GM12878 (cell line): Measurements from ENCODE around the gene CHD1. TPM values are rescaled to one million over a fixed set of nuclear protein-coding genes. Genes with fewer than 3 reads are reported as not detected.

Experiments
- ATAC-seq: fragments of 200-7000 bp; cut with Tn5 transposase; 3 replicates; pipeline ENCODE4 v1.9.1; 2020; ENCODE audit warnings: mild to moderate bottlenecking, moderate library complexity
- BruUV-seq: library from RNA; stranded (reverse); fragments of 400-500 nt; replicated peaks from 2 replicates; lab custom pipeline; 2021; lab: Mats Ljungman, UMichigan
- CTCF ChIA-PET: fragments of 300-600 bp; sonication (Branson Sonifier 250); formaldehyde crosslinking; extraction: SDS; loops from one replicate; lab custom pipeline; 2021; ENCODE audit warnings: inconsistent platforms; lab: Yijun Ruan, JAX
- POLR2A ChIA-PET: fragments of 350-600 bp; formaldehyde crosslinking; extraction: SDS; loops from one replicate; lab custom pipeline; 2021; ENCODE audit warnings: inconsistent platforms; lab: Charles Lee
- RAD21 ChIA-PET: fragments of 300-600 bp; sonication (Branson Sonifier 250); formaldehyde crosslinking; loops from one replicate; lab custom pipeline; 2023; ENCODE audit warnings: antibody characterized with exemption; ENCODE audit not compliant: unreplicated experiment; lab: Charles Lee
- SMC1A ChIA-PET: fragments of 300-600 bp; sonication (Branson Sonifier 250); formaldehyde crosslinking; loops from one replicate; lab custom pipeline; 2023; ENCODE audit not compliant: unreplicated experiment, uncharacterized antibody; lab: Charles Lee
- DNase-seq: peaks from one replicate; pipeline ENCODE4 v3.0.0-alpha.2; 2011; ENCODE audit warnings: low read depth, low spot score
- FAIRE-seq: peaks from 3 replicates; lab custom pipeline; 2011; peaks lifted over from hg19 to GRCh38; lab: Jason Lieb, UNC
- H2AFZ ChIP-seq: 2 replicates; pipeline ENCODE4 v1.6.0; 2011; ENCODE audit warnings: low read depth, low read length, control low read depth; ENCODE audit not compliant: control insufficient read depth
- H3K27ac ChIP-seq: 2 replicates; pipeline ENCODE4 v1.5.1; 2011; ENCODE audit warnings: control low read depth; ENCODE audit not compliant: control insufficient read depth, insufficient read depth
- H3K27me3 ChIP-seq, 2 experiments: replicated peaks in 1 of 2; 2 replicates each; pipeline versions ENCODE4 v1.6.0 to v1.6.1; 2011; ENCODE audit warnings: low read length in 1 of 2; ENCODE audit not compliant: control insufficient read depth in 2 of 2, insufficient read depth in 2 of 2
- H3K36me3 ChIP-seq, 2 experiments: 2 replicates each; pipeline ENCODE4 v1.5.1; 2011; ENCODE audit warnings: low read length in 1 of 2; ENCODE audit not compliant: control insufficient read depth in 2 of 2, insufficient read depth in 2 of 2
- H3K4me1 ChIP-seq: 2 replicates; pipeline ENCODE4 v1.6.1; 2011; ENCODE audit warnings: mild to moderate bottlenecking, low read length, moderate library complexity, mixed read lengths; ENCODE audit not compliant: control insufficient read depth, insufficient read depth
- H3K4me2 ChIP-seq: 2 replicates; pipeline ENCODE4 v1.6.0; 2011; ENCODE audit warnings: control low read depth; ENCODE audit not compliant: control insufficient read depth, insufficient read depth
- H3K4me3 ChIP-seq: fragments of 200-600 bp; sonication (generic); 2 replicates; pipeline ENCODE4 v1.5.1; 2016
- H3K79me2 ChIP-seq: 2 replicates; pipeline ENCODE4 v1.6.0; 2011; ENCODE audit warnings: low read length; ENCODE audit not compliant: control insufficient read depth, insufficient read depth
- H3K9ac ChIP-seq: 2 replicates; pipeline ENCODE4 v1.8.0; 2011; ENCODE audit warnings: low read length, control low read depth, mixed read lengths; ENCODE audit not compliant: control insufficient read depth, insufficient read depth
- H3K9me3 ChIP-seq: replicated peaks from 3 replicates; pipeline ENCODE4 v1.5.1; 2011; ENCODE audit warnings: mild to moderate bottlenecking, low read length; ENCODE audit not compliant: control insufficient read depth, insufficient read depth
- H4K20me1 ChIP-seq: 2 replicates; pipeline ENCODE4 v1.6.0; 2011; ENCODE audit not compliant: control insufficient read depth, insufficient read depth
- CBFB ChIP-seq: IDR thresholded peaks from 2 replicates; pipeline ENCODE4 v1.6.1; 2016; ENCODE audit warnings: antibody characterized with exemption, low read depth
- E2F4 ChIP-seq: IDR thresholded peaks from 2 replicates; pipeline ENCODE4 v1.6.1; 2012; ENCODE audit warnings: low read depth, low read length, improper control_type of control experiment
- JUNB ChIP-seq: IDR thresholded peaks from 2 replicates; pipeline ENCODE4 v1.6.1; 2016; ENCODE audit warnings: antibody characterized with exemption, mild to moderate bottlenecking
- KAT2A ChIP-seq: conservative IDR thresholded peaks from 2 replicates; pipeline ENCODE4 v1.6.1; 2011; ENCODE audit warnings: low read depth, low read length; ENCODE audit not compliant: control insufficient read depth
- KDM1A ChIP-seq: fragments of 200-600 bp; sonication (generic); IDR thresholded peaks from 2 replicates; pipeline ENCODE4 v1.6.1; 2016; ENCODE audit warnings: borderline replicate concordance
- PKNOX1 ChIP-seq: fragments of 450-650 bp; IDR thresholded peaks from 2 replicates; pipeline ENCODE4 v1.6.1; 2016; ENCODE audit warnings: mild to moderate bottlenecking
- RAD21 ChIP-seq: IDR thresholded peaks from 2 replicates; pipeline ENCODE4 v1.6.1; 2011; ENCODE audit warnings: mild to moderate bottlenecking, low read depth, low read length, moderate library complexity; ENCODE audit not compliant: insufficient read depth
- RELA ChIP-seq: fragments of 450-650 bp; IDR thresholded peaks from 2 replicates; pipeline ENCODE4 v1.8.0; 2014; ENCODE audit warnings: borderline replicate concordance; ENCODE audit not compliant: partially characterized antibody
- REST ChIP-seq: IDR thresholded peaks from 2 replicates; pipeline ENCODE4 v1.6.1; 2012; ENCODE audit warnings: mild to moderate bottlenecking, low read depth, low read length
- RFX5 ChIP-seq: IDR thresholded peaks from 2 replicates; pipeline ENCODE4 v1.6.1; 2011; ENCODE audit warnings: low read depth, low read length, improper control_type of control experiment
- SMARCA5 ChIP-seq: fragments of 450-650 bp; IDR thresholded peaks from 2 replicates; pipeline ENCODE4 v1.6.1; 2017; ENCODE audit warnings: mild to moderate bottlenecking
- SREBF2 ChIP-seq: IDR thresholded peaks from 2 replicates; pipeline ENCODE4 v1.6.1; 2012; ENCODE audit warnings: mild to moderate bottlenecking, low read length
- TAF1 ChIP-seq: IDR thresholded peaks from 2 replicates; pipeline ENCODE4 v1.6.1; 2011; ENCODE audit warnings: mild to moderate bottlenecking, low read depth, low read length, borderline replicate concordance
- ZNF274 ChIP-seq: IDR thresholded peaks from one replicate; pipeline ENCODE4 v1.8.0; 2011; ENCODE audit not compliant: insufficient read length, insufficient read depth
- WGBS: methylation state at CpG from one replicate; pipeline ENCODE4 v1.1.6; 2016; ENCODE audit warnings: low lambda C conversion rate; ENCODE audit not compliant: insufficient replicate concordance, insufficient coverage; ENCODE audit errors: missing lambda C conversion rate; 5-methylcytosine and 5-hydroxymethylcytosine counted together
- in situ Hi-C: fragments of 300-500 bp; cut with MboI; formaldehyde crosslinking; loops from 9 replicates; pipeline ENCODE4 v1.14.3; 2018; ENCODE audit warnings: mixed read lengths
- intact Hi-C: fragments of 100-400 bp; cut with micrococcal nuclease; formaldehyde crosslinking; loops from one replicate; pipeline ENCODE4 v1.14.2; 2022; ENCODE audit not compliant: unreplicated experiment
- polyA plus RNA-seq, 11 experiments: library from polyadenylated mRNA; depleted of rRNA in 4 of 11; unstranded in 6 of 11; stranded (reverse) in 5 of 11; fragments of >200 nt; fragmentation: Nextera tagmentation in 4 of 11; fragmentation: Illumina TruSeq in 1 of 11; extraction: Ambion mirVana in 4 of 11; extraction: Trizol in 1 of 11; gene quantifications; 1 replicate in 1 of 11; 2 replicates in 10 of 11; pipeline versions ENCODE4 v1.2.1 to v1.2.3, GENCODE V29; 2011 to 2016; ENCODE audit warnings: inconsistent platforms in 2 of 11, missing spikeins in 2 of 11, low read depth in 1 of 11
- total RNA-seq, 4 experiments: library from RNA; depleted of rRNA in 3 of 4; stranded (reverse); fragments of >200 nt in 3 of 4; fragmentation: Illumina TruSeq in 1 of 4; extraction: Trizol in 1 of 4; gene quantifications; 2 replicates each; pipeline versions ENCODE4 v1.2.1 to v1.2.3, GENCODE V29; 2013 to 2021
- TF ChIP-seq, protein P1 (sequence below): fragments of 450-650 bp; formaldehyde crosslinking; IDR thresholded peaks from 2 replicates; pipeline ENCODE4 v1.4.0; 2022; ENCODE audit warnings: mild to moderate bottlenecking, moderate library complexity

Gene CHD1
- total and polyA plus RNA-seq, 10 of the 15 experiments (the other 5 are each of a cell fraction or from before 2014, with no cell fraction given): 25.5 to 158 (median 50.5) TPM

GRCh38 chr5:98805070-98805469 is 123.7 kb downstream of the CHD1 start:
- Histone ChIP-seq H3K36me3 (no peaks in the 10 kb centered on the region), H3K4me3 (no peak overlapping the region), H3K79me2 (no peaks in the 10 kb centered on the region), H3K9me3 (peaks cover 2% of the 10 kb centered on the region; the same call in 1 of the 3 replicates), H2AFZ (no peak overlapping the region), H3K9ac (no peak overlapping the region), H3K27ac (no peak overlapping the region), H3K4me2 (no peak overlapping the region), H3K4me1 (no peaks in the 10 kb centered on the region), H4K20me1 (no peaks in the 10 kb centered on the region), H3K27me3 (no peaks in the 10 kb centered on the region)
- intact Hi-C loops (no loop called here), in situ Hi-C loops (no loop called here)
- ATAC-seq: no peak
- no TSS peak for BruUV-seq
- 0% methylated on average over 1 of the region's 1 CpG for WGBS
- ChIA-PET POLR2A (no interaction called here), SMC1A (no interaction called here), RAD21 (no interaction called here), CTCF (interaction anchor here (1.0 to 1.2 kb wide), 2 partner anchors 33 to 35 kb away, joined by 3 read pairs; no protein-coding TSS in a partner anchor)
- no peak for FAIRE-seq
- no peak for DNase-seq
- TF ChIP-seq PKNOX1 (no peak), JUNB (no peak), RFX5 (no peak), SREBF2 (no peak), RELA (no peak), SMARCA5 (no peak), E2F4 (no peak), TAF1 (no peak), ZNF274 (no peak), KAT2A (no peak), REST (no peak), RAD21 (no peak), CBFB (no peak), KDM1A (no peak)
- TF ChIP-seq, protein P1, sequence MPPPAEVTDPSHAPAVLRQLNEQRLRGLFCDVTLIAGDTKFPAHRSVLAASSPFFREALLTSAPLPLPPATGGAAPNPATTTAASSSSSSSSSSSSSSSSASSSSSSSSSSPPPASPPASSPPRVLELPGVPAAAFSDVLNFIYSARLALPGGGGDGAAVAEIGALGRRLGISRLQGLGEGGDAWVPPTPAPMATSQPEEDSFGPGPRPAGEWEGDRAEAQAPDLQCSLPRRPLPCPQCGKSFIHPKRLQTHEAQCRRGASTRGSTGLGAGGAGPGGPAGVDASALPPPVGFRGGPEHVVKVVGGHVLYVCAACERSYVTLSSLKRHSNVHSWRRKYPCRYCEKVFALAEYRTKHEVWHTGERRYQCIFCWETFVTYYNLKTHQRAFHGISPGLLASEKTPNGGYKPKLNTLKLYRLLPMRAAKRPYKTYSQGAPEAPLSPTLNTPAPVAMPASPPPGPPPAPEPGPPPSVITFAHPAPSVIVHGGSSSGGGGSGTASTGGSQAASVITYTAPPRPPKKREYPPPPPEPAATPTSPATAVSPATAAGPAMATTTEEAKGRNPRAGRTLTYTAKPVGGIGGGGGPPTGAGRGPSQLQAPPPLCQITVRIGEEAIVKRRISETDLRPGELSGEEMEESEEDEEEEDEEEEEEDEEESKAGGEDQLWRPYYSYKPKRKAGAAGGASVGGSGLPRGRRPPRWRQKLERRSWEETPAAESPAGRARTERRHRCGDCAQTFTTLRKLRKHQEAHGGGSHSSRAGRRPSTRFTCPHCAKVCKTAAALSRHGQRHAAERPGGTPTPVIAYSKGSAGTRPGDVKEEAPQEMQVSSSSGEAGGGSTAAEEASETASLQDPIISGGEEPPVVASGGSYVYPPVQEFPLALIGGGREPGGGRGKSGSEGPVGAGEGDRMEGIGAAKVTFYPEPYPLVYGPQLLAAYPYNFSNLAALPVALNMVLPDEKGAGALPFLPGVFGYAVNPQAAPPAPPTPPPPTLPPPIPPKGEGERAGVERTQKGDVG (CRISPR knock-in tag): no peak
